Muscle layer of duodenum (tissue), 2 donors: Measurements from ENCODE around the gene TBX19.
"Not testable (repeated sequence)": the region's sequence is repeated elsewhere in the genome, so short reads cannot be mapped to it uniquely, and the experiment has no call there.

ENCODE experiments used
- H3K27ac ChIP-seq: one replicate; pipeline ENCODE4 v1.7.0; 2013; ENCODE audit warnings: mild to moderate bottlenecking, low read length
- H3K27me3 ChIP-seq: one replicate; pipeline ENCODE4 v1.7.0; 2013; ENCODE audit warnings: low read depth, mild to moderate bottlenecking, control low read depth, low read length
- H3K36me3 ChIP-seq, 2 donors: one replicate each; pipeline ENCODE4 v1.7.0; 2013; ENCODE audit warnings: low read length in 2 of 2, control low read depth in 1 of 2, mild to moderate bottlenecking in 1 of 2; ENCODE audit not compliant: insufficient read depth in 2 of 2, control insufficient read depth in 1 of 2
- H3K4me1 ChIP-seq, 2 donors: one replicate each; pipeline ENCODE4 v1.7.0; 2013; ENCODE audit warnings: low read length in 2 of 2, mild to moderate bottlenecking in 2 of 2, control low read depth in 1 of 2, moderate library complexity in 1 of 2; ENCODE audit not compliant: insufficient read depth in 2 of 2, control insufficient read depth in 1 of 2
- H3K4me3 ChIP-seq, 2 donors: one replicate each; pipeline ENCODE4 v1.7.0; 2013; ENCODE audit warnings: low read length in 2 of 2, low read depth in 1 of 2, mild to moderate bottlenecking in 1 of 2
- H3K9me3 ChIP-seq, 2 donors: one replicate each; pipeline ENCODE4 v1.7.0; 2013; ENCODE audit warnings: low read length in 2 of 2, control low read depth in 1 of 2, mild to moderate bottlenecking in 1 of 2; ENCODE audit not compliant: control insufficient read depth in 1 of 2
- donor health status: healthy.

The TBX19 gene

DNA sequence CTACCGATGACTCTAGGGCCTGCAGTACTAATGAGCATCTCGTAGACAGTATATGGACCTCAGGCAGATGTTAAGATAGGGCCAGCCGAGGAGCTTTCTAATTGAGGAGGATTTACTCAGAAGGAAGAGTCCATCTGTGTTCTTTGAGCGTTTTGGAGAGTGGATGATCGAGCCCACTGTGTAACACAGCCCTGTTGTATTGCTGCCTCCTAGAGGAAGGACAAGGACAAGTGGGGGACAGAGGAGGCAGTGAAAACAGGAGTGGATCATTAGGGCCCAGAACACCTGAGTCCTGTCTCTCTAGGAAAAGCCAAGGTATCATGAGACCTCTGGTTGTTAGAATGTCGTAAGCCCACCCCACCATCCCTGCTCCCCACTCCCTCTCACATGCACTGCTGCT lies 62.9 kb downstream of the TBX19 start:
- no peak overlapping the region for H3K27ac ChIP-seq
- no peaks in the 10 kb centered on the region for H3K36me3 ChIP-seq
- H3K4me3 ChIP-seq, result no peak overlapping the region
- peaks cover 0 to 15% of the 10 kb centered on the region in 2 donors for H3K4me1 ChIP-seq
- no peaks in the 10 kb centered on the region for H3K27me3 ChIP-seq
- H3K9me3 ChIP-seq, result peaks cover 0 to 4% of the 10 kb centered on the region in 2 donors

DNA sequence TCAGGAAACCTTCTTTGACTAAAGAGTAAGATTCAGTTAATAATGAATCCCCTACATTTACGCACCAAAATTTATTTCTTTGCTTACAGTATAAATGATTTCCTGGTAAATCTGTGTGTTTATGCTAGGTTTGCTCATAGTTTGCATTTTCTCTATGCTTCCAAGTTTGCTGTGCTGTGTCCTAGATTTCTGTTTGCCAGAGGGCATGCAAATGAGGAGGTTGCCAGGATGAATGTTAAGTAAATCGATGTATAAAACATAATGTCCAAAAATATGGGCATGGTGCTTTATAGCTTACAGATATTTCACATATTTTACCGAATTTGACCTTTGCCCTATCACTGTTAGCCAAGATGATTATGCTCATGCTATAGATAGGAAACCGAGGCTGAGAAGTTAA lies 63.8 kb downstream of the TBX19 start:
- Histone ChIP-seq H3K27ac (no peak overlapping the region), H3K36me3 (no peaks in the 10 kb centered on the region)

DNA sequence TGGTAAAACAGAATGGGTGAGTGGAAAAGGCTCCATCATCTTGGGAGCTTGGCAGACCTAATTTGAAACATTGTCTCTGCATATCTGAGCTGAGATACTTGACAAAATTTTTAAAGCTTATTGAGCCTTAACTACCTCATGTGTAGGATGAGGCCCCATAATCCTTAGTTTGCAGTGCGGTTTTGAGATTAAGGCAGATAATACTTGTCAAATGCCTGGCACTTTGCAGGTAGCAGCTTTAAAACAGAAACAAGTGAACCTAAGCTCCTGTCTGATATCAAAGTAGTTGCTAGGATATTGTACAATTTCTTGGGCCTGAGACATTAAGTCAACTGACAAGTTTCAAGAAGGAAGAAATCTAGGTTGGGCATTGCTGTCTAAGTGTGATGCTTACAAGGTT lies 65.3 kb downstream of the TBX19 start:
- H3K9me3 ChIP-seq, result peaks cover 0 to 4% of the 10 kb centered on the region in 2 donors
- H3K4me3 ChIP-seq, result no peak overlapping the region
- H3K27me3 ChIP-seq, result no peaks in the 10 kb centered on the region
- H3K27ac ChIP-seq, result no peak overlapping the region
- H3K36me3 ChIP-seq, result no peaks in the 10 kb centered on the region
- peaks cover 0 to 15% of the 10 kb centered on the region in 2 donors for H3K4me1 ChIP-seq

More for the DNA sequence above, 63.8 kb downstream of the TBX19 start:
- no peaks in the 10 kb centered on the region for H3K27me3 ChIP-seq
- H3K9me3 ChIP-seq, result peaks cover 0 to 4% of the 10 kb centered on the region in 2 donors
- H3K4me1 ChIP-seq, result peaks cover 0 to 15% of the 10 kb centered on the region in 2 donors
- no peak overlapping the region for H3K4me3 ChIP-seq

DNA sequence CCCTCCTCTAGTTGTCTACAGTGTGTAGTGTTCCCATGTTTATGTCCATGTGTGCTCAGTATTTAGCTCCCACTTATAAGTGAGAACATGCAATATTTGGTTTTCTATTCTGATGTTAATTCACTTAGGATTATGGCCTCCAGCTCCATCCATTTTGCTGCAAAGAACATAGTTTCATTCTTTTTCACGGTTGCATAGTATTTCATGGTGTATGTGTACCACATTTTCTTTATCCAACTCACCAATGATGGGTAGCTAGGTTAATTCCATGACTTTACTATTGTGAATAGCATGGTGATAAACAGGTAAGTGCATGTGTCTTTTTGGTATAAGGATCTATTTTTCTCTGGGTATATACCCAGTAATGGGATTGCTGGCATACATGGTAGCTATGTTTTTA lies 67.0 kb downstream of the TBX19 start:
- peak overlapping the region in 1 of 2 donors; percentile 61 for H3K4me3 ChIP-seq
- H3K27me3 ChIP-seq, result no peaks in the 10 kb centered on the region

DNA sequence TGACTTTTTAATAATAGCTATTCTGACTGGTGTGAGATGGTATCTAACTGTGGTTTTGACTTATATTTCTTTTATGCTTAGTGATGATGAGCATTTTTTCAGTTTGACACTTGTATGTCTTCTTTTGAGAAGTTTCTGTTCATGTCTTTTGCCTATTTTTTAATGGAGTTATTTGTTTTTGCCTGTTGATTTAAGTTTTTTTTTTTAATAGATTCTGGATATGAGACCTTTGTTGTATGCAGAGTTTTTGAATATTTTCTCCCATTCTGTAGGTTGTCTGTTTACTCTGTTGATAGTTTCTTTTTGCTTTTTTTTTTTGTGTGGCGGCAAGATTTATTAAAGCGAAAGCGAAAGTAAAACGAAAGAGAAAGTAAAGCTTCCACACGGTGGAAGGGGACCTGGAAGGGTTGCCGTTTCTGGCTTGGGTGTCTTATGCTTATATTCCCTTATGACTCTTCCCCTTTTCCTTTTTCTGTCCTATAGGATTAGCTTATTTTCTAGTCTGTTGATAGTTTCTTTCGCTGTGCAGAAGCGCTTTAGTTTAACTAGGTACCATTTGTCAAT lies 67.6 kb downstream of the TBX19 start:
- Histone ChIP-seq H3K27ac (no peak overlapping the region), H3K9me3 (no peaks in the 10 kb centered on the region), H3K36me3 (no peaks in the 10 kb centered on the region), H3K4me1 (peaks cover 0 to 7% of the 10 kb centered on the region in 2 donors), H3K27me3 (no peaks in the 10 kb centered on the region), H3K4me3 (peak overlapping the region; percentile 61 to 71)

More for the DNA sequence above, 67.0 kb downstream of the TBX19 start:
- Histone ChIP-seq H3K36me3 (no peaks in the 10 kb centered on the region), H3K27ac (no peak overlapping the region), H3K9me3 (no peaks in the 10 kb centered on the region), H3K4me1 (peaks cover 0 to 11% of the 10 kb centered on the region in 2 donors)

DNA sequence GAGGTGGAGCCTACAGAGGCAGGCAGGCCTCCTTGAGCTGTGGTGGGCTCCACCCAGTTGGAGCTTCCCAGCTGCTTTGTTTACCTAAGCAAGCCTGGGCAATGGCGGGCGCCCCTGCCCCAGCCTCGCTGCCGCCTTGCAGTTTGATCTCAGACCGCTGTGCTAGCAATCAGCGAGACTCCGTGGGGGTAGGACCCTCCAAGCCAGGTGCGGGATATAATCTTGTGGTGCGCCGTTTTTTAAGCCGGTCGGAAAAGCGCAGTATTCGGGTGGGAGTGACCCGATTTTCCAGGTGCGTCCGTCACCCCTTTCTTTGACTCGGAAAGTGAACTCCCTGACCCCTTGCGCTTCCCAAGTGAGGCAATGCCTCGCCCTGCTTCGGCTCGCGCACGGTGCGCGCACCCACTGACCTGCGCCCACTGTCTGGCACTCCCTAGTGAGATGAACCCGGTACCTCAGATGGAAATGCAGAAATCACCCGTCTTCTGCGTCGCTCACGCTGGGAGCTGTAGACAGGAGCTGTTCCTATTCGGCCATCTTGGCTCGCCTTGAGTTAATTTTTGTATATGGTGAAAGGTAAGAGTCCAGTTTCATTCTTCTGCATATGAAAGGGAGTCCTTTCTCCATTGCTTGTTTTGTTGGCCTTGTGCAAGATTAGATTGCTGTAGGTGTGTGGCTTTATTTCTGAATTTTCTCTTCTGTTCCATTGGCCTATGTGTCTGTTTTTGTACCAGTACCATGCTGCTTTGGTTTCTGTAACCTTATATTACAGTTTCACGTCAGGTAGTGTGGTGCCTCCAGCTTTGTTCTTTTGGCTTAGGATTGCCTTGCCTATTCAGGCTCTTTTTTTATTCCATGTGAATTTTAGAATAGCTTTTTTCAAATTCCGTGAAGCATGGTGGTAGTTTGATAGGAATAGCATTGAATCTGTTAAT lies 73.9 kb downstream of the TBX19 start:
- H3K4me3 ChIP-seq, H3K36me3 ChIP-seq, H3K27me3 ChIP-seq, H3K4me1 ChIP-seq, H3K27ac ChIP-seq, H3K9me3 ChIP-seq: not testable (repeated sequence)

DNA sequence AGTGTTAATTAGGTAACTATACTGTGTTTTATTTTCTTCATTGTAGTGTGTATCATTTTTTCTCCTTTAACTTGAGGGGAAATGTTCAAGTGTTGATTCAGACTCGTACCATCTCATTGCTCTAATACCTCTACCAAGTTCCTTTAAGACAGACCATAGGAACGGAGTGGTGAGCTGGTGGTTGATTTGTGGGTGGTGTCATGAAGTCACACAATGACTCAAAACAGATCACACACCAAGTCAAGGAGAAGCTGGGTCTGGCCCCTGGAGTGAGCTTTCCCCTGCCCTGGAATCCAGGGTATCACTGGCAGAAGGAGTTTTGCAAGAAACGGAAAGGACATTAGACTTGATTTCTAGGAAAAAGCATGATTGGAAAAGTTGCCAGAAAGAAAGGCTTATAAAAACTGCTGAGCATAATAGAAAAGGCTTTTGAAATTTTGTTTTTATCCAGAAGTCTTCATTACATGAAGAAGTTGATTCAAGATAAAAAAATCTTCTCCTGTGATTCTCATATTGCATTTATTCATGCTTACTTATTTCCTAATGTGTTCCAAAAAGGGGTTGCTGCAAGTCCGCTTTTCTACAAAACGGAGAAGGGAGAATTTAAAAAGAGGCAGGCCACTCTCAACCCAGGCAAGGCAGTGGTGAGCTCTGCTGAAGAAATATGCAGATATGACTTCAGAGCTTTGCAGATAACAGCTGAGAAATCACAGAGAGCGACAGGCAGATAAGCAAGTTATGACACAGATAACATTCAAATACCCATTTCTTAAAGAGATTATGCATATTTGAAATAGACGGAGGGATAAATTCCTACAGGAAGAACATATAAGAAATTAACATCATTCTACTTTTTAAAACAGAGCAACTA lies 79.7 kb downstream of the TBX19 start:
- Histone ChIP-seq H3K9me3 (no peaks in the 10 kb centered on the region), H3K27me3 (no peaks in the 10 kb centered on the region), H3K27ac (no peak overlapping the region), H3K36me3 (no peaks in the 10 kb centered on the region), H3K4me3 (no peak overlapping the region), H3K4me1 (no peaks in the 10 kb centered on the region)

DNA sequence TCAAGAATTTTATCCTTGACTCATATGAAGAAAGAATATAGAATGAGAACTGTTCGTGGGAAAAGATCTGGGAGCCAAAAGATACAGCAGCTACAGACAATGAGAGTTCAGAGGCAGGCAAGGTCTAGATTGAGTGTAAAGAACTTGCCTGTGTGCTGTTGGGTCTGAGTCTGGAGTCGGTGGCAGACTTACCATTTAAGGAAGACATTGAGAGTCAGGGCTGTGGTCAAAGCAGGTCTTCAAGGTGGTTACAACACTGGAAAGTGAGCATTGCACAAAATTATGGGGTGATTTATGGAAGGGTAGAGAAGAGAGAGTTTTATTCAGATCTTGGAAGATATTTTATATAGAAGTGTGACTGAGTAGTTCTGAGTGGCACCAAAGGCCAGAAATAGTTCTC lies 80.6 kb downstream of the TBX19 start:
- Histone ChIP-seq H3K27ac (no peak overlapping the region), H3K4me1 (no peaks in the 10 kb centered on the region)

DNA sequence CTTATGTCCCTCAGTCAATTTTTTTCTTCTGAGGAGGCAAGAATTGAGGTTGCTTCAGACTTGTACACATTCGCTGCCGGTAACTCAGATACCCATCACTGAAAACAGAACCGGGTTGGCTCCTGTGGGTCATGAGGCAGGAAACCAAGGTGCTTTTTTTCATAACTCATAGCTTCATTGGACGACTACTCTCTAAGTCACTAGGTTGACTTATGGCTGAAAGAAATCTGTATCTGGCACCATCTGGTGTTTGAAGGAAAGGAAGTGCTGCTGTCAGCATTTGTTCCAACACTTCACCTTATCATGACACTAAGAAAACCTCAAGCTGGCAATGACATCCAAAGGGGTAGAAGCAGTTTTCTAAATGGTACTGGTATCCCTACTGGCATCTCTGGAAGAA lies 82.3 kb downstream of the TBX19 start:
- H3K36me3 ChIP-seq, result no peaks in the 10 kb centered on the region
- H3K9me3 ChIP-seq, result no peaks in the 10 kb centered on the region
- H3K4me1 ChIP-seq, result no peaks in the 10 kb centered on the region

More for the DNA sequence above, 80.6 kb downstream of the TBX19 start:
- Histone ChIP-seq H3K36me3 (no peaks in the 10 kb centered on the region), H3K4me3 (no peak overlapping the region), H3K9me3 (no peaks in the 10 kb centered on the region), H3K27me3 (no peaks in the 10 kb centered on the region)

More for the DNA sequence above, 82.3 kb downstream of the TBX19 start:
- no peaks in the 10 kb centered on the region for H3K27me3 ChIP-seq
- no peak overlapping the region for H3K4me3 ChIP-seq
- no peak overlapping the region for H3K27ac ChIP-seq
